K562 (cell line): ENCODE results near the gene TRMT44. TPM values are rescaled to one million over a fixed set of nuclear protein-coding genes. Genes with fewer than 3 reads are reported as not detected.
"Not testable (repeated sequence)": the region's sequence is repeated elsewhere in the genome, so short reads cannot be mapped to it uniquely, and the experiment has no call there.

ENCODE experiments used
- ATAC-seq: fragments of 200-7000 bp; cut with Tn5 transposase; 3 replicates; pipeline ENCODE4 v1.9.1; 2020; ENCODE audit warnings: moderate library complexity
- BruUV-seq: library from RNA; stranded (reverse); fragments of 400-500 nt; replicated peaks from 2 replicates; lab custom pipeline; 2021; lab: Mats Ljungman, UMichigan
- CTCF ChIA-PET: fragments of 300-600 bp; formaldehyde crosslinking; extraction: SDS; loops from one replicate; lab custom pipeline; 2021; ENCODE audit warnings: low intra/inter-chr PET ratio; lab: Yijun Ruan, JAX
- POLR2A ChIA-PET: fragments of 300-600, 350-650 bp; sonication (Branson Sonifier 250); formaldehyde crosslinking; extraction: SDS; loops from one replicate; lab custom pipeline; 2021; ENCODE audit warnings: antibody characterized with exemption, inconsistent platforms; lab: Yijun Ruan, JAX
- DNase-seq, 4 experiments: peaks; one replicate each; pipeline versions ENCODE4 v3.0.0 to v3.0.0-alpha.2; 2011 to 2018; ENCODE audit warnings: low spot score in 3 of 4, mixed read lengths in 3 of 4; ENCODE audit errors: extremely low read depth in 1 of 4
- FAIRE-seq: peaks from 2 replicates; lab custom pipeline; 2011; peaks lifted over from hg19 to GRCh38; lab: Jason Lieb, UNC
- H2AFZ ChIP-seq: 2 replicates; pipeline ENCODE4 v1.6.0; 2011; ENCODE audit warnings: low read depth, low read length, control low read depth, inconsistent platforms
- H3K27ac ChIP-seq: fragments of 200-600 bp; 3 replicates; pipeline ENCODE4 v1.8.0; 2011; ENCODE audit warnings: low read depth, mild to moderate bottlenecking, control low read depth, inconsistent platforms, low read length, moderate library complexity, mixed read lengths; ENCODE audit errors: extremely low read depth
- H3K27me3 ChIP-seq, 2 experiments: fragments of 300-600 bp in 1 of 2; 2 replicates in 1 of 2; 3 replicates in 1 of 2; pipeline versions ENCODE4 v1.6.0 to v1.8.0; 2011; ENCODE audit warnings: inconsistent platforms in 2 of 2, low read length in 2 of 2, mild to moderate bottlenecking in 1 of 2, mixed read lengths in 1 of 2, moderate library complexity in 1 of 2; ENCODE audit not compliant: control insufficient read depth in 2 of 2, insufficient read depth in 2 of 2
- H3K36me3 ChIP-seq: fragments of 300-600 bp; 3 replicates; pipeline ENCODE4 v1.8.0; 2011; ENCODE audit warnings: mild to moderate bottlenecking, low read length, inconsistent platforms; ENCODE audit not compliant: control insufficient read depth, insufficient read depth
- H3K4me1 ChIP-seq, 2 experiments: fragments of 200-600 bp in 1 of 2; replicated peaks in 1 of 2; 2 replicates in 1 of 2; 3 replicates in 1 of 2; pipeline versions ENCODE4 v1.5.1 to v1.8.0; 2011; ENCODE audit warnings: inconsistent platforms in 2 of 2, low read length in 2 of 2, mild to moderate bottlenecking in 1 of 2, mixed read lengths in 1 of 2, moderate library complexity in 1 of 2; ENCODE audit not compliant: control insufficient read depth in 2 of 2, insufficient read depth in 2 of 2
- H3K4me2 ChIP-seq: 2 replicates; pipeline ENCODE4 v1.6.1; 2011; ENCODE audit warnings: low read length, control low read depth, inconsistent platforms, mixed read lengths; ENCODE audit not compliant: insufficient read depth
- H3K4me3 ChIP-seq: fragments of 200-600 bp; sonication (generic), shearing (Covaris generic); 2 replicates; pipeline ENCODE4 v1.5.1; 2016; ENCODE audit warnings: control low read depth, inconsistent platforms
- H3K79me2 ChIP-seq: fragments of 200-600 bp; 3 replicates; pipeline ENCODE4 v1.8.0; 2011; ENCODE audit warnings: low read length, inconsistent platforms; ENCODE audit not compliant: control insufficient read depth, insufficient read depth
- H3K9ac ChIP-seq, 2 experiments: 2 replicates each; pipeline versions ENCODE4 v1.6.0 to v1.6.1; 2011; ENCODE audit warnings: low read depth in 2 of 2, low read length in 2 of 2, control low read depth in 1 of 2, inconsistent platforms in 1 of 2, mild to moderate bottlenecking in 1 of 2, mixed read lengths in 1 of 2; ENCODE audit not compliant: insufficient read depth in 1 of 2
- H3K9me1 ChIP-seq: one replicate; pipeline ENCODE4 v1.6.0; 2011; ENCODE audit warnings: inconsistent platforms, mild to moderate bottlenecking, low read length, moderate library complexity; ENCODE audit not compliant: control insufficient read depth, insufficient read depth
- H3K9me3 ChIP-seq: replicated peaks from 2 replicates; pipeline ENCODE4 v1.5.1; 2011; ENCODE audit warnings: low read depth, low read length, inconsistent platforms; ENCODE audit not compliant: control insufficient read depth, insufficient read depth
- H4K20me1 ChIP-seq: replicated peaks from 2 replicates; pipeline ENCODE4 v1.6.1; 2011; ENCODE audit warnings: low read length, inconsistent platforms, mixed read lengths; ENCODE audit not compliant: control insufficient read depth, insufficient read depth
- TRIM24 ChIP-seq, 2 experiments: fragments of 450-650 bp; IDR thresholded peaks; 2 replicates each; pipeline ENCODE4 v1.6.1; 2016
- TRIM28 ChIP-seq: fragments of 450-650 bp; IDR thresholded peaks from 2 replicates; pipeline ENCODE4 v1.6.1; 2017
- ZNF12 ChIP-seq: sonication (generic); formaldehyde crosslinking; IDR thresholded peaks from 2 replicates; pipeline ENCODE4 v1.4.0; 2020; ENCODE audit warnings: mild to moderate bottlenecking, missing genetic modification reagents
- ZNF431 ChIP-seq: sonication (generic); formaldehyde crosslinking; IDR thresholded peaks from 2 replicates; pipeline ENCODE4 v1.8.0; 2022; ENCODE audit warnings: mild to moderate bottlenecking, missing genetic modification reagents
- ZNF766 ChIP-seq: fragments of 200-800 bp; sonication (Bioruptor generic); conservative IDR thresholded peaks from 2 replicates; pipeline ENCODE4 v1.6.1; 2016; ENCODE audit warnings: missing genetic modification characterization, missing compliant biosample characterization
- WGBS: fragments of 100-300 bp; shearing (Covaris generic); methylation state at CpG from one replicate; pipeline ENCODE4 v1.1.6; 2016; ENCODE audit warnings: low coverage, mixed read lengths; ENCODE audit not compliant: insufficient coverage; ENCODE audit errors: missing lambda C conversion rate; 5-methylcytosine and 5-hydroxymethylcytosine counted together
- in situ Hi-C: fragments of 300-500 bp; cut with MboI; formaldehyde crosslinking; loops from 4 replicates; pipeline ENCODE4 v1.15.0; 2018; ENCODE audit warnings: inconsistent platforms, mixed read lengths
- intact Hi-C: fragments of 100-400 bp; cut with micrococcal nuclease; formaldehyde crosslinking; loops from 2 replicates; pipeline ENCODE4 v1.14.2; 2022
- polyA plus RNA-seq, 8 experiments: library from polyadenylated mRNA; depleted of rRNA in 4 of 8; stranded (reverse) in 5 of 8; unstranded in 3 of 8; fragments of >200 nt; fragmentation: Nextera tagmentation in 2 of 8; fragmentation: Illumina TruSeq in 1 of 8; extraction: Ambion mirVana in 2 of 8; extraction: Trizol in 1 of 8; gene quantifications; 2 replicates each; pipeline versions ENCODE4 v1.2.1 to v1.2.3, GENCODE V29; 2011 to 2014; ENCODE audit warnings: inconsistent platforms in 1 of 8, missing spikeins in 1 of 8
- total RNA-seq, 7 experiments: library from RNA; depleted of rRNA in 6 of 7; stranded (reverse); fragments of >200 nt in 6 of 7; fragmentation: Illumina TruSeq in 2 of 7; extraction: Trizol in 2 of 7; gene quantifications; 2 replicates each; pipeline versions ENCODE4 v1.2.1 to v1.2.3, GENCODE V29; 2011 to 2021; ENCODE audit warnings: low replicate concordance in 1 of 7
- TF ChIP-seq, protein P1 (sequence below): sonication (generic); formaldehyde crosslinking; IDR thresholded peaks from 2 replicates; pipeline ENCODE4 v1.8.0; 2022; ENCODE audit warnings: mild to moderate bottlenecking, missing genetic modification reagents, borderline replicate concordance

TRMT44 gene
- total and polyA plus RNA-seq, 9 of the 15 experiments (the other 6 are each of a cell fraction or from before 2014, with no cell fraction given): 1.2 to 18.6 (median 10.0) TPM

DNA sequence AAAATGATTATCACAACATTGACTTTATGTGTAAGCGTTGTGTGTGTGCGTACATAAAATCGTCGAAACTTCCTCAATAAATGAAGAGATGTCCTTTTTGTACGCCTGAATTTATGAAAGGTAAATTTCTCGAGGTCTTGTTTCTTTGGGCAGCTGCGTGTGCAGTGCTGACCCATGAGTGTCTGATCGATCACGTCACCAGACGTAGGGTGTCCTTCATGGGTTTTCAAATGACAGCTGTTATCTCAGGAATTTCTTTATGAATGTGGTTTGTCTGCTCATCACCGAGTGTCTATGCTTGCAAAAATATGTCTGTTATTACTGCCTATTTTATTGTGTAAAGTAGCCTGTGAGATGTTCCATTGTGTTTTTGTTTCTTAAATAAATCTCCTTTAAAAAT, 71.9 kb downstream of the TRMT44 start:
- in situ Hi-C loops (no loop called here), intact Hi-C loops (no loop called here)
- Histone ChIP-seq H3K4me3 (no peak overlapping the region), H3K27ac (no peak overlapping the region), H3K9me3 (no peaks in the 10 kb centered on the region; the same call in 1 of the 2 replicates), H3K4me1 (peaks cover 0 to 10% of the 10 kb centered on the region in 2 experiments; a peak in 1 of 5 replicates), H3K27me3 (0 out of 5 replicates have a peak, but pooled peaks cover 0 to 6% of the 10 kb centered on the region in 2 experiments), H3K79me2 (no peaks in the 10 kb centered on the region), H3K9me1 (no peaks in the 10 kb centered on the region), H2AFZ (no peak overlapping the region), H3K9ac (no peak overlapping the region), H4K20me1 (no peaks in the 10 kb centered on the region), H3K36me3 (no peaks in the 10 kb centered on the region), H3K4me2 (no peak overlapping the region)
- no peak for FAIRE-seq
- TF ChIP-seq, protein P1, sequence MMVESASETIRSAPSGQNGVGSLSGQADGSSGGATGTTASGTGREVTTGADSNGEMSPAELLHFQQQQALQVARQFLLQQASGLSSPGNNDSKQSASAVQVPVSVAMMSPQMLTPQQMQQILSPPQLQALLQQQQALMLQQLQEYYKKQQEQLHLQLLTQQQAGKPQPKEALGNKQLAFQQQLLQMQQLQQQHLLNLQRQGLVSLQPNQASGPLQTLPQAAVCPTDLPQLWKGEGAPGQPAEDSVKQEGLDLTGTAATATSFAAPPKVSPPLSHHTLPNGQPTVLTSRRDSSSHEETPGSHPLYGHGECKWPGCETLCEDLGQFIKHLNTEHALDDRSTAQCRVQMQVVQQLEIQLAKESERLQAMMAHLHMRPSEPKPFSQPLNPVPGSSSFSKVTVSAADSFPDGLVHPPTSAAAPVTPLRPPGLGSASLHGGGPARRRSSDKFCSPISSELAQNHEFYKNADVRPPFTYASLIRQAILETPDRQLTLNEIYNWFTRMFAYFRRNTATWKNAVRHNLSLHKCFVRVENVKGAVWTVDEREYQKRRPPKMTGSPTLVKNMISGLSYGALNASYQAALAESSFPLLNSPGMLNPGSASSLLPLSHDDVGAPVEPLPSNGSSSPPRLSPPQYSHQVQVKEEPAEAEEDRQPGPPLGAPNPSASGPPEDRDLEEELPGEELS: no peak
- peak; percentile 73; the same call in 1 of the 2 replicates for TF ChIP-seq ZNF12 (CRISPR knock-in tag)
- ATAC-seq: no peak
- CTCF ChIA-PET: no interaction called here
- no TSS peak for BruUV-seq
- DNase-seq: no peak
- POLR2A ChIA-PET: no interaction called here
- 52% methylated on average over 11 of the region's 11 CpGs for WGBS

DNA sequence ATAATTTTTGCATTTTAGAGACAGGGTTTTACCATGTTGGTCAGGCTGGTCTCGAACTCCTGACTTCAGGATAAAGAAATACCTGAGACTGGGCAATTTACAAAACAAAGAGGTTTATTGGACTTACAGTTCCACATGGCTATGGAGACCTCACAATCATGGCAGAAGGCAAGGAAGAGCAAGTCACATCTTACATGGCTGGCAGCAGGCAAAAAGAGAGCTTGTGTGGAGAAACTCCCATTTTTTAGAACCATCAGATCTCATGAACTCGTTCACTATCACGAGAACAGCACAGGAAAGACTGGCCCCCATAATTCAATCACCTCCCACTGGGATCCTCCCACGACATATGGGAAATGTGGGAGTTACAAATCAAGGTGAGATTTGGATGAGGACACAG, 72.5 kb downstream of the TRMT44 start:
- H3K9ac ChIP-seq, H3K9me3 ChIP-seq, H3K27ac ChIP-seq, intact Hi-C loops, CTCF ChIA-PET, H3K79me2 ChIP-seq, FAIRE-seq, ATAC-seq, H3K4me2 ChIP-seq, H2AFZ ChIP-seq, H3K36me3 ChIP-seq, POLR2A ChIA-PET, H4K20me1 ChIP-seq, BruUV-seq, H3K9me1 ChIP-seq, H3K4me3 ChIP-seq, DNase-seq, H3K27me3 ChIP-seq, in situ Hi-C loops: not testable (repeated sequence)
- H3K4me1 ChIP-seq: peaks cover 0 to 13% of the 10 kb centered on the region in 2 experiments; a peak in 1 of 5 replicates
- TF ChIP-seq ZNF431 (CRISPR knock-in tag) (peak; percentile 95), TRIM28 (peak; percentile 50; the same call in 1 of the 2 replicates), TRIM24 (IDR thresholded peaks at IDR 0.05) (peak in 1 of 2 experiments; percentile 38; a peak in 1 of 4 replicates), ZNF766 (0 out of 2 replicates have a peak, but pooled peaks have one; percentile 38)
- 6% methylated on average over 4 of the region's 4 CpGs for WGBS
